Endothelial cell of umbilical vein (primary cell): ENCODE results near the gene LUC7L2.

ENCODE experiments used
- CTCF ChIP-seq, 2 donors: IDR thresholded peaks; 1 replicate in 1 of 2; 2 replicates in 1 of 2; pipeline ENCODE4 v1.5.1; 2011; ENCODE audit warnings: low read length in 2 of 2, mild to moderate bottlenecking in 2 of 2, moderate library complexity in 2 of 2, control low read depth in 1 of 2, inconsistent platforms in 1 of 2, low read depth in 1 of 2; ENCODE audit not compliant: insufficient read depth in 1 of 2; ENCODE audit errors: extremely low read depth in 1 of 2
- EZH2 ChIP-seq: IDR thresholded peaks from 2 replicates; pipeline ENCODE4 v1.6.1; 2012; ENCODE audit warnings: borderline replicate concordance, low read depth, mild to moderate bottlenecking, moderate library complexity, low read length, inconsistent platforms; ENCODE audit not compliant: severe bottlenecking
- POLR2A ChIP-seq: IDR thresholded peaks from 2 replicates; pipeline ENCODE4 v1.6.1; 2012; ENCODE audit warnings: low read depth, mild to moderate bottlenecking, control low read depth, low read length

GRCh38 chr7:139345042-139345441 is 14.7 kb upstream of the LUC7L2 start:
- no peak for TF ChIP-seq CTCF (IDR thresholded peaks at IDR 0.05; ENCODE audit: extremely low read depth in 1 of 2, insufficient read depth in 1 of 2, low read depth in 1 of 2, low read length in 2 of 2)
- no peak for TF ChIP-seq POLR2A
- no peak for TF ChIP-seq EZH2
